ENCODE measurements around the gene TLCD2.

The TLCD2 gene

DNA sequence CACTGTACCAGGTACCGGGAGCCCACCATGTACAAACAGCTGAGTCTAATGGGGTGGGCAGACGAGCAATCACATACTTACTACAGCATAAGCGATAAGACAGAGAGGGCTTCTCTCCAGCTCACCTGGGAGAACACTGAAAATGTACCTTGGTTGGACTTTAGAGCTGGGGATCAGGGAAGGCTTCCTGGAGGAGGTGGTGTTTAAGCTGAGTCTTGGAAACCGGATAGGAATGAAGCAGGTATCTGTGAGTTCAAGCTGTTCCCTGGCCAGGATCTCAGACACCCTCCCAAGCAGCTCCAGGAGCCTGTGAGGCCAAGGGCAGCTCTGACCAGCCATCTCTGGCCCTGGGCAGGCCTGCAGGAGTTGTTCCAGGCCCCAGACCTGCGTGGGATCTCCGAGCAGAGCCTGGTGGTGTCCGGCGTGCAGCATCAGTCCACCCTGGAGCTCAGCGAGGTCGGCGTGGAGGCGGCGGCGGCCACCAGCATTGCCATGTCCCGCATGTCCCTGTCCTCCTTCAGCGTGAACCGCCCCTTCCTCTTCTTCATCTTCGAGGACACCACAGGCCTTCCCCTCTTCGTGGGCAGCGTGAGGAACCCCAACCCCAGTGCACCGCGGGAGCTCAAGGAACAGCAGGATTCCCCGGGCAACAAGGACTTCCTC lies 43.7 kb upstream of the TLCD2 start:
- H3K27ac ChIP-seq = peak overlapping the region in 1 of 2 donors; percentile 37
- DNase-seq (ENCODE audit: low spot score) = peak; percentile 72
- no peak overlapping the region for H3K4me3 ChIP-seq
- TF ChIP-seq, protein P1, sequence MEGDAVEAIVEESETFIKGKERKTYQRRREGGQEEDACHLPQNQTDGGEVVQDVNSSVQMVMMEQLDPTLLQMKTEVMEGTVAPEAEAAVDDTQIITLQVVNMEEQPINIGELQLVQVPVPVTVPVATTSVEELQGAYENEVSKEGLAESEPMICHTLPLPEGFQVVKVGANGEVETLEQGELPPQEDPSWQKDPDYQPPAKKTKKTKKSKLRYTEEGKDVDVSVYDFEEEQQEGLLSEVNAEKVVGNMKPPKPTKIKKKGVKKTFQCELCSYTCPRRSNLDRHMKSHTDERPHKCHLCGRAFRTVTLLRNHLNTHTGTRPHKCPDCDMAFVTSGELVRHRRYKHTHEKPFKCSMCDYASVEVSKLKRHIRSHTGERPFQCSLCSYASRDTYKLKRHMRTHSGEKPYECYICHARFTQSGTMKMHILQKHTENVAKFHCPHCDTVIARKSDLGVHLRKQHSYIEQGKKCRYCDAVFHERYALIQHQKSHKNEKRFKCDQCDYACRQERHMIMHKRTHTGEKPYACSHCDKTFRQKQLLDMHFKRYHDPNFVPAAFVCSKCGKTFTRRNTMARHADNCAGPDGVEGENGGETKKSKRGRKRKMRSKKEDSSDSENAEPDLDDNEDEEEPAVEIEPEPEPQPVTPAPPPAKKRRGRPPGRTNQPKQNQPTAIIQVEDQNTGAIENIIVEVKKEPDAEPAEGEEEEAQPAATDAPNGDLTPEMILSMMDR (IDR thresholded peaks at IDR 0.05) = no peak

DNA sequence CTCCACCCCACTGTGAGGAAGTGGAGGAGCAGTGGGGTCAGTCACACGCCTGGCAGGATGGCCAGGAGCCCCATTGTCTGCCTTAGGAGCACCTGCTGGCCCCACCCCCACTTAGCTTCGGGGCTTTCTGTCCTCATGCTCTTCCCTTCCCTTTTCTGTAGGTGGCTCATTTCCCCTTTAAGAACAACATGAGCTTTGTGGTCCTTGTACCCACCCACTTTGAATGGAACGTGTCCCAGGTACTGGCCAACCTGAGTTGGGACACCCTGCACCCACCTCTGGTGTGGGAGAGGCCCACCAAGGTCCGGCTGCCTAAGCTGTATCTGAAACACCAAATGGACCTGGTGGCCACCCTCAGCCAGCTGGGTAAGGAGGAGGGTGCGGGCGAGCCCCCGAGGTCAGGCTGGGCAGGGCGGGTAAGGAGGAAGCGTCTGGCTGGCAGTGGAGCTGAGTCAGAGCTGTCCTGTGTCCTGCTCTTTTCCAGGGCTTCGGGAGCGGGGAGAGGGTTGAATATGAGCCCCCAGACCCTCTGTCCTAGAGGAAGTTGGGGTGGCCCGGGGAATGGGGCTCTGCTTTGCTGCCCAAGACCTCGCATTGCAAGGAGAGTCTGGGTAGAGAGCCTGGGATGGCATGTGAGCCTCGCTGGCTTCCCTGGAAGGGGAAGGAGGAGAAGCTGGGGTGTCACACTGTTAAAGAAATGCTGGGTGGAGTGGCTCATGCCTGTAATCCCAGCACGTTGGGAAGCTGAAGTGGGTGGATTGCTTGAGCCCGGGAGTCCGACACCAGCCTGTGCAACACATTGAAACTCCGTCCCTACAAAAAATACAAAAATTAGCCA lies 42.5 kb upstream of the TLCD2 start:
- H3K4me3 ChIP-seq = peak overlapping the region; percentile 22
- H3K27ac ChIP-seq = peak overlapping the region in 1 of 2 donors; percentile 77
- DNase-seq (ENCODE audit: low spot score) = peak; percentile 71

DNA sequence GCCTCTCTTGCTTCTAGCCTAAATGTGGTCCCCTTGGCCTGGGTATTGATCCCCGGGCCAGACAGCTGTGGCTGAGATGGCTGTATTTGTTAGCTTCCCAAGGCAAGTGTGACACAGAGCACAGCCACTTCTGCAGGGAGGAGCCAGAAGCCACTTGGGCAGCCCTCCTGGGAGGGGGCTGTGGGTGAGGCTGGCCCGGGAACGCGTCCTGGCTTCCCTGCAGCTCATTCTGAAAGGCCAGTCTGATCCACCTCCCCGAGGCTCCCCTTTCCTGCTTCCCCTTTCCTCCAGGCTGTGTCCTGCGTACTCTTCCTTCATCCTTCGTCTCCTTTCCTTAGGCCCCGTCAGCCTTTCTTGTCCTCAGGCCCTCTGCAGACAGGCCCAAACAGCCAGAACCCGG lies 40.5 kb upstream of the TLCD2 start:
- TF ChIP-seq, protein P1 (IDR thresholded peaks at IDR 0.05) = no peak
- Histone ChIP-seq H3K4me3 (no peak overlapping the region), H3K27ac (peak overlapping the region in 1 of 2 donors; percentile 26)
- no peak for DNase-seq (ENCODE audit: low spot score)

More for the DNA sequence above, 42.5 kb upstream of the TLCD2 start:
- TF ChIP-seq, protein P1 (IDR thresholded peaks at IDR 0.05) = no peak

GRCh38 chr17:1746975-1747543 lies 36.9 kb upstream of the TLCD2 start:
- Histone ChIP-seq H3K4me3 (no peak overlapping the region), H3K27ac (peak overlapping the region in 1 of 2 donors; percentile 57)
- DNase-seq (ENCODE audit: low spot score) = no peak

DNA sequence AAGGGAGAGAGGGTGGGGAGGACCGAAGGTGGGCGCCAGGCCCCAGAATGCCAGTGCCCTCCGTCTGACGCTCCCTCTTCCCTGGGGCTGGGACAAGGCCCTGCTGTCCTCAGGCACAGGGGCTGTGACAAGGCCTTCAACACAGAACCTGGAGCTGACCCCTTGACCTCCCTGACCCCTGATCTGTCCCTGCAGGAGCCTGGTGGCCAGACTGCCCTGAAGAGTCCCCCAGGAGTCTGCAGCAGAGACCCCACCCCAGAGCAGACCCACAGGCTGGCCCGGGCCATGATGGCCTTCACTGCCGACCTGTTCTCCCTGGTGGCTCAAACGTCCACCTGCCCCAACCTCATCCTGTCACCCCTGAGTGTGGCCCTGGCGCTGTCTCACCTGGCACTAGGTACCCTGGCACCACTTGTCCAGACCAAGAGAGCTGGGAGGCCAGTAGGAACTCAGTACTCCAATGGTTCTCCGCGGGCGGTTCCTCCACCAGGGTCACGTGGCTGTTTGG lies 35.4 kb upstream of the TLCD2 start:
- Histone ChIP-seq H3K4me3 (no peak overlapping the region), H3K27ac (no peak overlapping the region)
- no peak for DNase-seq (ENCODE audit: low spot score)

More at GRCh38 chr17:1746975-1747543, 36.9 kb upstream of the TLCD2 start:
- TF ChIP-seq, protein P1 (IDR thresholded peaks at IDR 0.05) = no peak

More for the DNA sequence above, 35.4 kb upstream of the TLCD2 start:
- TF ChIP-seq, protein P1 (IDR thresholded peaks at IDR 0.05) = no peak

Data from coronary artery (tissue), 2 donors.